PFSK-1 (cell line): ENCODE results near the gene NTN3.

Experiments used
- POLR2AphosphoS5 ChIP-seq: IDR thresholded peaks from 2 replicates; pipeline ENCODE4 v1.6.1; 2012; ENCODE audit warnings: low read depth, mild to moderate bottlenecking, control low read depth, low read length, moderate library complexity
- REST ChIP-seq, 2 experiments: IDR thresholded peaks; 2 replicates each; pipeline versions ENCODE4 v1.6.1 to v1.8.0; 2011 to 2012; ENCODE audit warnings: low read depth in 2 of 2, low read length in 2 of 2, control low read depth in 1 of 2, inconsistent platforms in 1 of 2, mild to moderate bottlenecking in 1 of 2, moderate library complexity in 1 of 2; ENCODE audit not compliant: insufficient read depth in 1 of 2
- SIN3A ChIP-seq: IDR thresholded peaks from 2 replicates; pipeline ENCODE4 v1.6.1; 2012; ENCODE audit warnings: mild to moderate bottlenecking, low read length, moderate library complexity, borderline replicate concordance; ENCODE audit not compliant: insufficient read depth
- TAF1 ChIP-seq: IDR thresholded peaks from 2 replicates; pipeline ENCODE4 v1.6.1; 2012; ENCODE audit warnings: low read length, control low read depth, borderline replicate concordance; ENCODE audit not compliant: insufficient read depth

- TF ChIP-seq POLR2AphosphoS5 (no peak), SIN3A (no peak), TAF1 (no peak), REST (IDR thresholded peaks at IDR 0.05; ENCODE audit: insufficient read depth in 1 of 2, low read depth in 2 of 2, low read length in 2 of 2) (no peak)
Measured at GRCh38 chr16:2497116-2497630, 26.1 kb downstream of the NTN3 start.
